HG03135 (cell line): ENCODE data around the gene RAB11A.

ENCODE experiments used
- ATAC-seq: cut with Tn5 transposase; IDR thresholded peaks from one replicate; pipeline ENCODE4 v1.9.1; 2021; ENCODE audit warnings: mild to moderate bottlenecking, moderate library complexity; ENCODE audit not compliant: unreplicated experiment

Gene RAB11A

GRCh38 chr15:65914981-65915925 is 46.0 kb downstream of the RAB11A start:
- no peak for ATAC-seq

GRCh38 chr15:65916041-65916663 is 46.9 kb downstream of the RAB11A start:
- no peak for ATAC-seq

GRCh38 chr15:65916664-65917406 is 47.5 kb downstream of the RAB11A start:
- ATAC-seq: peak; percentile 54

- ATAC-seq: no peak
Measured at GRCh38 chr15:65917407-65917756, 48.1 kb downstream of the RAB11A start.

GRCh38 chr15:65917936-65918335 is 48.6 kb downstream of the RAB11A start:
- no peak for ATAC-seq

- ATAC-seq: no peak
Measured at GRCh38 chr15:65918357-65918920, 49.1 kb downstream of the RAB11A start.

- no peak for ATAC-seq
Measured at GRCh38 chr15:65918945-65919344, 49.7 kb downstream of the RAB11A start.

GRCh38 chr15:65919353-65919752 is 50.1 kb downstream of the RAB11A start:
- ATAC-seq: no peak

- ATAC-seq: no peak
Measured at GRCh38 chr15:65920121-65920520, 50.8 kb downstream of the RAB11A start.

GRCh38 chr15:65920825-65921309 is 51.6 kb downstream of the RAB11A start:
- ATAC-seq: peak; percentile 41

GRCh38 chr15:65921780-65922179 is 52.5 kb downstream of the RAB11A start:
- ATAC-seq: no peak

GRCh38 chr15:65922621-65923020 is 53.3 kb downstream of the RAB11A start:
- no peak for ATAC-seq

- ATAC-seq: no peak
Measured at GRCh38 chr15:65923264-65923663, 54.0 kb downstream of the RAB11A start.

GRCh38 chr15:65924004-65924403 is 54.7 kb downstream of the RAB11A start:
- no peak for ATAC-seq

GRCh38 chr15:65925338-65925737 is 56.0 kb downstream of the RAB11A start:
- ATAC-seq: no peak

GRCh38 chr15:65926459-65926858 is 57.2 kb downstream of the RAB11A start:
- no peak for ATAC-seq

GRCh38 chr15:65926899-65927298 is 57.6 kb downstream of the RAB11A start:
- peak; percentile 67 for ATAC-seq

GRCh38 chr15:65927545-65927944 is 58.3 kb downstream of the RAB11A start:
- no peak for ATAC-seq

- no peak for ATAC-seq
Measured at GRCh38 chr15:65929573-65929972, 60.3 kb downstream of the RAB11A start.

GRCh38 chr15:65930134-65930533 is 60.8 kb downstream of the RAB11A start:
- no peak for ATAC-seq

- ATAC-seq: no peak
Measured at GRCh38 chr15:65931221-65931620, 61.9 kb downstream of the RAB11A start.
